ENCODE results near the gene MRPL34.

Gene MRPL34

DNA sequence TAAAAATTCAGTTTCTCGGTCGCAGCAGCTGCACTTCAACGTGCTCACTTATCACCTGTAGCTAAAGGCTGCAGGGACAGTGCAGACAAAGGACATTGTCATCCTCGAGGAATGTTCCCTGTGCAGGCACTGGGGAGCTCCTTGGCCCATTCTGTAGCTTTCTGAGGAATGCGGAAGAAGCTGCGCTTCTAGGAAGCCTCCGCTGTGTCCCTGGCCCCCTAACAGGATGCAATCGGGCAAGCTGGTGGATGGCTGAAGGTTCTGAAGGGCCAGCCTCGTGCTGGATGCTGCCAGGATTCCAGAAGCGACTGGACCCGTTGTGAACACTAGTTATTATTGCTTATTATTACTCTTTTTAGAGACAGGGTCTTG, 20.9 kb downstream of the MRPL34 start:
- H3K27ac ChIP-seq, result peak overlapping the region; percentile 21
- no peak for DNase-seq (ENCODE audit: low read depth, low spot score)

DNA sequence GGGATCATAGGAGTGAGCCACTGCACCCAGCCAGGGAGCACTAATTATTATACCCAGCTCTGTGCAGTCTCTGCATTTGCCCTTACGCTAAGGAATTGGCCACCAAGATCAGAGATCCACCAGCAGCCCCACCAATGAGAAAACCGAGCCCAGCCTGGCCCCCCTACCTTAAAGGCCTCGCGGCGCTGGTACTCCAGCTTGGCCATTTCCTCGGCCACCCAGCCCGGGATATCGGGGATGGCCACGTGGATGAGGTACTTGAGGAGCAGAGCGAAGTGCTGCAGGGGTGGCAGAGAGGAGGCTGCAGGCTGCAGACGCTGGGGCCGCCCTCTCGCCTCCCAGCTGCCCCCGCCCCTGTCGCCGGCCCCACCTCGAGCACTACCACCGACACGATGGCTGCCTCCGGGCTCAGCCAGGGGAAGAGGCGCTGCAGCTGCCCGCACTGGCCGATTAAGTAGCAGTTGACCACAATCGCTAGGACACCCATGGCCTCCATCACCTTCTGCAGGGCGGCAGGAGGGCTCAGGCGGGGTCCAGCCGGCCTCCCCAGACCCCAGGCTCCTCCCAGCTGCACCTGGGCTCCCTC, 21.5 kb downstream of the MRPL34 start:
- no peak for DNase-seq (ENCODE audit: low read depth, low spot score)
- H3K27ac ChIP-seq, result peak overlapping the region; percentile 21

DNA sequence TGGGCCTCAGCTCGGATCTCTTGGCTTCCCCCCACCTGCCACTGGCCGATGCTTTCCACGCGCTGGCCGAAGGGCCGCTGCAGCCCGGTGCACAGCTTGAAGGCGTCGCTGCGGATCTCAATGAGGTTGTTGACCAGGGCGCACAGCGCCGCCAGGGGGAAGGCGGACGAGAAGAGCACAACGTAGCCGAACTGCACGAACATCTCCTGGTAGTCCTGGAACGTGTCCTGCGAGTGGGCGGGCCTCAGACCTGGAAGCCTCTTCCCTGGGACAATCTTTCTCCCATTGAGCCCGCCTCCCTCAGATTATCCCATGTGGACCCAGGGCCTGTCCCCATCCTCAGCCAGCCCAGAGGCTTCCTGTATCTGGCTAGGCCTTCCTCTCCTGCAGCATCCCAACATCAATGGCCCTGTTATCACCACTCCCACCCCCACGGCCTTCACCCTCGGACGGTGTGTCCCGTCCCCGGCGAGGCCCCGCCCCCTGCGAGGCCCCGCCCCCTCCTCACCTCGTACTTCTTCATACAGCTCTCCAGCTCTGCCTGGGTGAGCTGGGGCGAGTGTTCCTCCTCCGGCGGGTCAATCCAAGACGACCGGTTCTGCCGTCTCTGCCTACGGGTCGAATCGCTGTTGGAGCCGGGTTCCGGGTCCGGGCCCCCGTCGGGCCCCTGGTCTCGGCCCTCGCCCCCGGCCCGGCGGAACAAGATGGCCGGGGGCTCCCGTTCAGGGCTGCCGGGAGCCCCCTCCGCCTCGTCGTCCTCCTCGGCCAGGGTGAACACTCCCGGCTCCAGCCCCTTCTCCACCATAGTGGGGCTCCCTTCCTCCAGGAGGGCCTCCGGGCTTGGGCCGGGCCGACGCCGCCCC, 22.2 kb downstream of the MRPL34 start:
- peak overlapping the region; percentile 52 for H3K27ac ChIP-seq
- DNase-seq (ENCODE audit: low read depth, low spot score), result peak; percentile 61

DNA sequence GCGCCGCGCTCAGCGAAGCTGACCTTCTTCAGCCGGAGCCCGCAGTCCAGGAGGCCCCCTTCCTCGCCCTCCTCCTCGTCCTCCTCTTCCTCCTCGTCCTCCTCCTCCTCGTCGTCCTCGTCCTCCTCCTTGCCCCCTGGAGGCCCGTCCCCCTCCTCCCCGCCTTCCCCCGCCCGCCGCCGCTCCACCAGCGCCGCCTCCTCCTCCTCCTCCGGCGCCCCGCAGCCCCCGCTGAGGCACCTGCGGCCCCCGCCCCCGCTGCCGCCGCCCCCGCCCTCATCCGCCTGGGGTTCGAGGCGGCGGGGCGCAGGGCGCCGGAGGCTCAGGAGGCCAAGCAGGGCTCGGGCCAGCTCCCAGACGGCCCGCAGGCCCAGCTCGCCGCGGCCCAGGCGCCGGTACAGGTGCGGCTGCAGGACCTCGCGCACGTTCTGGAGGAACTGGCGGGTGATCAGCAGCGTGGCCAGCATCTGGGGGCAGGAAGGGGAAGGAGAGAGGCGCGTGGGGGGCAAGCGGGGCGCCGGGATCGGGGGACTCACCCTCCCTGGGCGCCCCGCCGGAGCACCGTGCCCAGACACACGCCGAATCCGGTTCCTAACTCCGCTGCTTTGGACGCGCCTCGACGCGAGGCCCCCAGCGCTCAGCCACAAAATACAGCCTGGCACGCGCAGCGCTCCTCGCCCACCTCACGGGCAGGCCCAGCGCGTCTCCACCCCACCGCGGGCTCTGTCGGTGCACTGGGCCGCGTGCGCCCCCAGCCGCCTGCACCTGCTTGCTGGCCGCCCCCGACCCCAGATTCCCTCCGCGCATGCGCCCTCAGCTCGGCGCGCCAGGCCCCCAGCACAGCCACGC, 23.1 kb downstream of the MRPL34 start:
- no peak for DNase-seq (ENCODE audit: low read depth, low spot score)
- peak overlapping the region; percentile 52 for H3K27ac ChIP-seq

DNA sequence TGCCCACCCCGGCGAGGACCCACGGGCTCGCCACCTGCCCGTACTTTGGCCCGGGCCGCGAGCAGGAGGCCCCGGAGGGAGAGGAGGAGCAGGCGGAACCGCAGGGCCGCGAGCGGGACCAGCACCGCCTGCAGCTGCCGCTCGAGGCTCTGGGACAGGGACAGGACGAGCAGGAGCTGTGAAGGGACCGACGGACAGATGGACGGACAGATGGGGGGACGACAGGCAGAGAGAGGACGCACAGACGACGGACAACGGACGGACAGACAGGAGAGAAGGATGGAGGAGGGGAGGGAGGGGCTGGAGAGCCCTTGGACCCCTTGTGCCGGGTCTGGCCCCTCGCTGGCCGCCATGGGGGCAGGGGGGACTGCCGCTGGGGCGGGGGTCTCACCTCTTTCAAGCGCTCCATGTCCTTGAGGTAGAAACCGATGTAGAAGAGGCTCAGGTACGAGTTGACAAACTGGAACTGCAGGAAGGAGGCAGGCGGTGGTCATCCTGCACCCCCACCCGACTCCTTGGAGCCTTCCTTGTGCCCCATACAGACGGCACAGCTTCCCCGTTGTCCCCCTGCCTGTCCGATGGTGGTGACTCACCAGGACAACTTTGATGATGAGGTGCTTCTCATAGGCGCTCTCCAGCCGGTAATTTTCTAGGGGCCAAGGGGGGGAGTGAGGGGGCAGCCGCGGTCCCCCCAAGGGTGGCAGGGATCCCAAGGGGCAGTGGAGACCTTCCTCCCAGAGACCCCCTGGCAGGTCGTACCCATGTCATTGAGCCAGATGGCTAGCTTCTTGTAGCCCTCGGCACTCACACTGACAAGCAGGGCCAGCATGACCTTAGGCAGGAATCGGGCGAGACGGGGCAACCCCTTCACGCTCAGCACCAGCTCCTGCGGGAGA, 23.9 kb downstream of the MRPL34 start:
- H3K27ac ChIP-seq, result no peak overlapping the region
- no peak for DNase-seq (ENCODE audit: low read depth, low spot score)

DNA sequence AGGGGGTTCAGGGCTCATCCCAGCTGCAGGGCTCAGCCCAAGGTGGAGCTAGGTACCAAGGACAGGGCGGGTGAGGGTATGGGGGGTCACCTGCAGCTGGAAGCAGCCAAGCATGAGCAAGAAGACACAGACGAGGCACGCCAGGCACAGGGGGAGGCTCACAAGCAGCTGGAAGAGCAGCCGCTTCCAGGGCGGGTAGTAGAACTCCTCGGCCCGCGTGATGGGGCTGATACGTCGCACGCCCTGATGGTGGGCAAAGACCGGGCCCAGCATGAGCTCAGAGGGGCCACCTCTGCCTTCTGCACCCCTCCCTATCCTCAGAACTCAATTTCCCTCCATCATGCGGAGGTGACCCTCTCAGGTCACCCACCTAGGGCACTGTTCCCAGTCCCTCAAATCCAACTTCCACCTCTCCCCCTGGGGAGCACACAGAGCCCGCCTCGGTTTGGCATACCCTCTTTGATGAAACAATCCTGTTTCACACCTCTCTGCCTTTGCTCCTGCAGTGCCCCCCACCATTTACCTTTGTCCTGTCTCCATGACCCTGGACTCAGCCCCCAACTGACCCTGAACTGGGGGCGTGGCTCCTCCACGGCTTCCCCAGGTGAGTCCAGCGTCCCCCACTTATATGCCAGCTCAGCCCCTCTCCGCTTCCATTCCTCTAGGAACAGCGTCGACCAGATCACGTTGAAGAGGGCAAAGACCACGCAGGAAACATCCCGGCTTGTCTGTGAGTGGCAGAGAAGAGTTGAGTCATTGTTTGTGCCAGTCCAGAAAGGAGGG, 24.8 kb downstream of the MRPL34 start:
- DNase-seq (ENCODE audit: low read depth, low spot score), result no peak
- no peak overlapping the region for H3K27ac ChIP-seq

DNA sequence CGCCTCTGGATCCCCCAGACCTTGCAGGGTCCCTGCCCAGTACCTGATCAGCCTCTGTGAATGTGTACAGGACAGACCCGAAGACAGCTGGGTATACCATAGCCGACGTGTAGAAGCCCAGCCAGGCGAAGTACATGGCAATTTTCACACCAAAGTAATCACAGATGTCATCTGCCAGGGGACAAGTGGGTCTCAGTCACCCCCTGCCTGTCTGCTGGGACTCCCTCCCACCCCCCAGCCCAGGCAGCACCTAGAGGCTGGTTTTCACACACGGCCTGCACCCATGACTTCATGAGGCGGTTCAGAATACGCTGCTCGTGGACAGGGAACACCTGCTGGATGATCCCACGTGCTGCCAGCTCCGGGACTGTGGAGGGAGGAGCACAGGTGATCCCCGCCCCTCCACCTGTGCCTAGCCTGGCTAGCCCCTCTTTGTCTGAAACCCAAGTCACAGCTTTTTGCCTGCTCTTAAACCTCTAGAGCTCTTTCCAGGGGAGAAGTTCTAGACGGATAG, 25.4 kb downstream of the MRPL34 start:
- H3K27ac ChIP-seq, result no peak overlapping the region
- no peak for DNase-seq (ENCODE audit: low read depth, low spot score)

DNA sequence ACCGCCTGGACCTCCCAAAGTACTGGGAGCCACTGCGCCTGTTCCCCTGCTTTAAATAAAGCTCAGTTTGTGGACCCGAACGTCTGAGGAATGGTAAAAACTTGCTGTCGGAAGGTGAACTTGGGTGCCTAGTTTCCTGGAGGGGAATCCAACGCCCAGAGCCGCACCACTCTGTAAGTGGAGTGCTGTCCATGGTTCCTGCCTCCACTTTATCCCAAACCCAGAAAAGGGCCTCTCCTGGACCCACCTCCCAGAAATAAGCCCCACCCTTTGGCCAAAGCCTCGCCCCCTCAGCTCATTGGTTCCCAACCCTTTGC, 26.6 kb downstream of the MRPL34 start:
- no peak for DNase-seq (ENCODE audit: low read depth, low spot score)
- H3K27ac ChIP-seq, result no peak overlapping the region

DNA sequence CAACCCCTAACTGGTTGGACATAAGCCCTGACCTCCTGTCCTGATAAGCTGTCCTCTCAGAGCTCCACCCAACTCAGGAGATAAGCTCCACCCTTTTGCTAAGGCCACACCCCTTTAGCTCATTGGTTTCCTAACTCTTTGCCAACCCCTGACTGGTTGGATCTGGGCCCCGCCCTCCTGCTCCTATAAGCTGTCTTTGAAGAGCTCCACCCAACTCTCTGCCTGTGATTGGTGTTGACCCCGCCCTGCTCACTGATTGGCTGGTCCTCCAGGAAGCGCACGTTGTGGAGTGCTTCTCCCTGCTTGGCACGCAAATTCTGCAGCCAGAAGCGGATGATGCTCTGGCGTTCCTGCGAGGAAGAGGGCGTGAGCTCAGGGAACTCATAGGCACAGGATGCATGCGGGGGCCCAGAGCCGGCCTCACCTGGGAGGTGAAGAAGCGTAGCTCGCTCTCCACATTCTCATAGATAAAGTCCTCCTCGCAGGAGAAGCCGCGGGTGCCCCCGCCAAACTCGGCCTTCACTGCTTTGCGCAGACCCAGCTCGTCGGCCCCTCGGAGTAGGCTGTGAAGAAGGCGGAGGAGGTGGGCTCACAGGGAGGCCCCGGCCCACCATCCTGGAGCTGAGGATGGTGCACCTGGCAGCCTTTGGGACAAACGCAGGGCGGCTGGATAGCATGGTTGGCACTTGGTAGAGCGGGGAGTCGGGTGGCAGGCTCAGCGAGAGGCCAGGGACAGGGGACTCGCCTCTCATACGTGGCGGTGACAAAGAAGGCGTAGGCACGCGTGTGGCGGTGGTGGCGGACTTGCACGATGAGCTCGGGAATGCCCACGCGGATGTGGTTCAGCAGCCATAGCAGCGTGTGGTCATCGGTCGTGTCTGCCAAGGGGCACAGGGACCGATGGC, 27.3 kb downstream of the MRPL34 start:
- DNase-seq (ENCODE audit: low read depth, low spot score), result no peak

DNA sequence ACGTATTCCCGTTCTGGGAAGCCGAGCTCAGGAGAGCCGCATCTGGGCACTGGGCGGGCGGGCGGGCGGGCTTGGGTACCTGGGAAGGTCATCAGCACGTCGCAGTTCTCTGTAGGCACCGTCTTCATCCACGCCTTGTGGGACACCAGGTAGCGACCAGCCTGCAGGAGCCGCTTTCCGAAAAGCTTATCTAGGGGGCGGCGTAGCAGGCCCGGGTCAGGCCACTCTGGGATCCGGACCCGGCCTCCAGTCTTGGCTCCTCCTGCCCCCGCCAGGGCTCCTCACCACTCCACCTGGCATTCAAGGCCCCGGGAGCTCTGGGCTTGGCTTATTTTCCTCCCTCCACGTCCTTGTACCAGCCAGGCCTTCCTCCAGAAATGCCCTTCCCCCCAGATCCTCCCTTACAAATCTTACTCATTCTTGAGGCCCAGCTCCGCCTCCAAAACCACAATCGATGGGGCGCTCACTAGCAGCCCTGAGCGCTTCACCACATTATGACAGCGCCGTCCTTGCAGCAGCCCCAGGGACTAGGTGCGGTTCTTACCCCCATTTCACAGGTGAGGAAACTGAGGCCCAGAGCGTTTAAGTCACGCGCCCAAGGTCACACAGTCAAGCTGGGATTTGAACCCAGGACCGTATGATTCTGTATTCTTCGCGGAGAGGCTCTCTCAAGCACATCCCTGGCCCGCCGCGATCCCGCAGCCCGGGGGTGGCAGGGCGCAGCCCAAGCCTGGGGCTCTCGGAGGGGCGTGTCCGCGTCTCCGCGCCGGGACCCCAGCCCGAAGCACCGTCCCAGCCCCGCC, 28.1 kb downstream of the MRPL34 start:
- H3K27ac ChIP-seq, result peak overlapping the region; percentile 95
- peak; percentile 48 for DNase-seq (ENCODE audit: low read depth, low spot score)

More for the DNA sequence above, 27.3 kb downstream of the MRPL34 start:
- no peak overlapping the region for H3K27ac ChIP-seq

DNA sequence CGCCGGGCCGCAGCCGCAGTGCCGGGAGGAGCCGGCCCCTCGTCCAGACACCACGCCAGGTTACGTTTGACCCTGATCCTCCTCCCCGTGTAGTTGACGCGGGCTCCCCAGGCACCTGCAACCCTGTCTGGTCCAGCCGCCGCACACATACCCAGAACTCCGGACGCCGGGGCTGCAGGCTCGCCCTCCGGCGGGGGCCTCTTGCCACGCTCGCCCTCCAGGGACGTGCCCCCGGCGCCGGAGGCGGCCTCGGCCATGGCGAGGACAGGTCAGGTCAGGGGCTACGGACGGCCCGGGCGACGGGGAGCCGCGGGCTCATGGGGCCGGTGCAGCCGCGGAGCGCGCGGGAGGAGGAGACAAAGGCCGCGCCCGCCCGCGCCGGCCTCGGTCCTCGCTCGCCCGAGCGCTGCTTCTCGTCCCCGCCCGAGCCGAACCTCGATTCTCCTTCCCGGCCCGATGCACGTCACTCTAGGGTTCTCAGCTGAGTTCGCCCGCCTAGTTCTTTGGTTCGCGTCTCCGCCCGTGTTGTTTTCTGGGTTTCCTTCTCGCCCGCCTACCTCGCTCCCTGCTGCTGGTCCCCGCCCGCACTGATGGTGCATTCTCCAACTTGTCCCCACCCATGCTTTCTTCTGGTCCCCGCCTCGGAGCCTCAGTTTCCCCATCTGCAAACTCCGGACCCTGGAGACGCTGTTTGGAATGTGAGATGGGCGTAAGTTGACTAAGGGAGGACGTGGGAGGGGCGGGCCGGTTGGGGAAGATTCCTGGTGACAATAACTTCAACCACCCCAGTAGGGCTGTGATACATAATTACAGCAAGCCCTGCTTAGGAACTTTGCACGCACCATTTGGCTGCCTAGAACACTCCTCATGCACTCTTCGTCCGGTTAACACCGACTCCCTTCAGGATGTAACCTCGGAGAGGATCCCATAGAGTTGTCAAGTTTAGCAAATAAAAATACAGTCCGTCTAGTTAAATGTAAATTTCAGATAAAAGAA, 29.0 kb downstream of the MRPL34 start, which contains the start of gene ANO8:
Gene ANO8, minus strand, starts transcription at position 442 of the 996 bp plus-strand sequence. Its CDS starts 185 bp downstream, at position 257.
- H3K27ac ChIP-seq, result peak within 1 kb of the TSS; percentile 95
- DNase-seq (ENCODE audit: low read depth, low spot score), result peak; percentile 99

DNA sequence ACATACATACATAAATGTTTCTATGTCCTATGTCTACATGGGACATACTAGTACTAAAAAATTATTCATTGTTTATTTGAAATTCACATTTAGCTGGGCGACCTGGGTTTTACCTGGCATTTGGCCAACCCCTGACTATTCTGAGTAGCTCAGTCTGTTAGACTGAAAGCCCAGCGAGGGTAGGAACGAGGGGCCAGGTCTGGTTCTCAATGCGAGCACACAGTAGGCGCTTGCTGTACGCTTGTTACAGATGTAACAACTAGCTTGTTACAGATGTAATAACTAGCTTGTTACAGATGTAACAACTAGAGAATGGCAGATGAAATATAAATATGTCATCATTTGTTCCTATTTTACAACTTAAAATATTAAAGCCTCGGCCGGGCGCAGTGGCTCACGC, 29.9 kb downstream of the MRPL34 start:
- DNase-seq (ENCODE audit: low read depth, low spot score), result no peak
- H3K27ac ChIP-seq, result peak overlapping the region; percentile 95

DNA sequence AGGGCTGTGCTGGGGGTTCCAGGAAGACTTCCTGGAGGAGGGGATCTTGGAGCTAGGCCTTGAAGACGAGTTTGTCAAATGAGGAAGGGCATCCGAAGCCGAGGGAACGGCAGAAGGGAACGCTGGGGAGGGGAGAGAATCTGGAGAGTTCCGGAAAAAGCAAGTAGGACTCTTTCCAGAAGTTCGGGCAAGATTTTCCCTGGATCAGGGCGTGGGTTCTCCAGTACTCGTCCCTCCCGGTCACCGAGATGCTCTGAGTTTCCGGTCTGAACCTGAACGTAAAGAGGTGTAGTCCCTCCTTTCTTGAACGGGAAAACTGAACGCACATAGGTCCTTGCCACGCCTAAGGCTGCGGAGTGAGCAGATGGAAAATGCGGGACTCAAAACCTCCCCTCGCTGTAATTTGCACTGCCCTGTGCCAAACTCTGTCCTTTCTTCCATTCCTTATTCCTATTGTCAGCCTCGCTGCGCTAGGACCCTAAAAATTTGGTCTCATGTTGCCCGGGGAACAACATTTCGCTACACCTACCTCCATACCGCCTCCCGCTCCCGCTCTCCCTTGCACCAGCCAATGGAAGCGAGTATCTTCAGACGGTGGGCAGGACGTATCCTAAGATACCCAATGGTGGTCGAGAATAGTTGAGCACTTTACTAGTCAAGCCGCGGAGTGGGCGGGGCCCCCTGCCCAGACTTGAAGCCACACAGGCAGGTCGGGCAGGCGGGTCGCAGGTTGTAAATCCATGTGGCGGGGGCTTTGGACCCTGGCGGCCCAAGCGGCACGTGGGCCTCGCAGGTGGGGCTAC, 31.4 kb downstream of the MRPL34 start, which contains the start of gene GTPBP3:
Gene GTPBP3, plus strand, starts transcription at position 682 of the 803 bp plus-strand sequence. Its CDS starts 59 bp downstream, at position 741.
- H3K27ac ChIP-seq, result peak within 1 kb of the TSS; percentile 95
- DNase-seq (ENCODE audit: low read depth, low spot score), result peak; percentile 95

DNA sequence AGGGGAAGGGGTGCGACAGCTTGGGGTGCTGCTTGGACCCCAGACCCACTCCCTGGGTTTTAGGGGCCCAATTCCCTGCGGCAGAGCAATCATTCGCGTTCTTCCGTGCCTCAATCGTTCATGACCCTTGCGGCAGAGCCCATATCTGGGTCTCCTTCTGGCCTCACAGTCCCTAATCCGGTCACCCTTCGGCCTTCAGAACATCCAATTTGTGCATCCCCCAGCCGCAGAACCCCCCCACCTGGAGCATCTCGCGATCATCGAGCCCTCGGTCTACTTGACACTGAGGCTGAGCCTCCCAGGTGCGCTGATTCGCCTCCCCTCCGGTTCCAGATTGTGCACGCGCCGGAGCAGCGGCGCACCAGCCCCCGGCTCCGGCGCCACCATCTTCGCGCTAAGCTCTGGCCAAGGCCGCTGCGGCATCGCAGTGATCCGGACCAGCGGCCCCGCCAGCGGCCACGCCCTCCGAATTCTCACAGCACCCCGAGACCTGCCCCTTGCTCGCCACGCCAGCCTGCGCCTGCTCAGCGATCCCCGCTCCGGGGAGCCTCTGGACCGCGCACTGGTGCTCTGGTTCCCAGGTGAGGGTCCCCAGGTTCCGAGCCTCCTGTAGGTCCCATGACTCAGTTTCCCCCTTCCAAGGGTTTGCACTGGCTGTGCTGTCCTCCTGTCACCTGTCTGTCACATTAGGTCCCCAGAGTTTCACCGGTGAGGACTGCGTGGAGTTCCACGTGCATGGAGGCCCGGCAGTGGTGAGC, 32.2 kb downstream of the MRPL34 start:
- H3K27ac ChIP-seq, result peak overlapping the region; percentile 95
- DNase-seq (ENCODE audit: low read depth, low spot score), result no peak
